HG03457 (cell line): ENCODE data around the gene ANKLE2.
"Not testable (repeated sequence)": the region's sequence is repeated elsewhere in the genome, so short reads cannot be mapped to it uniquely, and the experiment has no call there.

ENCODE experiments used
- ATAC-seq: cut with Tn5 transposase; IDR thresholded peaks from one replicate; pipeline ENCODE4 v1.9.1; 2021; ENCODE audit warnings: moderate number of reproducible peaks; ENCODE audit not compliant: unreplicated experiment

ANKLE2 gene

DNA sequence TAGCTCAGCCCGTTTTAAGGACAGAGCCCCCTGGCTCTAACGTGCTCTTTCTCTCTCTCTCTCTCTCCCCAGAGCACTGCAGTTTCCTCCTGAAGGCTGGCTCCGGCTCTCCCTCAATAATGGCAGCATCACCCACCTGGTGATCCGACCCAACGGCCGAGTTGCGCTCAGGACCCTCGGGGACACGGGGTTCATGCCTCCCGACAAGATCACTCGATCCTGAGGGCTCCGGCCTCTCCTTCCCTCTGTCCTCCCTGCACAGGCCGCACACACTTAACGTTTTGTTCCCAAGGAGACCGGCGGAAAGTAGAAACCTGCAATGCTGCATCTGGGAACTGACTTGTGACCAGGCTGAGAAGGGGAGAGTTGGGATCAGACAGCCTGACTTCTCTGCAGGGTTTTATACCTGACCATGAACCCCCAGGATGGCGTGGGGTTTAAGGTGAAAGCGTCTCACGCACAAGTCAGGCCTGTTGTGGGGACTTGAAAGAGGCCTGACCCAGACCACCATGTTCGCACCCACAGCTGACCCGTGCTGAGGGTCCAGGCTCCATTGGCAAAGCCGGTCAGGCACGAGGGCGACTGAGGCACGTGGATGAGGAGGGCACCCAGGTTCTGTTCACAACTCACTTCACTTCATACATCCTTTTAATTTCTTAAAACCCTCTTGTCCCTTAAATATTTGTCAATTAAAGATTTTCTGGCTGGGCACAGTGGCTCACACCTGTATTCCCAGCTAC is 40.9 kb downstream of the ANKLE2 start:
- ATAC-seq, result no peak

DNA sequence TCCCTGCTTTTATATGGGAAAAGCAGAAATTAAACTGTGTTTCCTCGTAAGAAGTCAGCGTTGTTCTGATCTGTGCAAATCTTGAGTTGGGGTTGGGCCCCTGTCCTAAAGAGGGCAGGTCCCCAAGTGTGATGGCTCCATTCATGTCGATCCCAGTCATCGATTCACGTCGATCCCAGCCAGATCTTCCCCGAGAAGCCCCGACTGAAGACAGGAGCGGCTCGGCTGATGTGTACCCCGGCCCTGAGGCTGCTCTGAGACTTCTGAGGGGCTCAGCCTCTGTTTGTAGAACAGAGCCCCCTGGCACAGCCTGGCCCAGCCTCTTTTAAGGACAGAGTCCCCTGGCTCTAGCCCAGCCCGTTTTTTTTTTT is 41.7 kb downstream of the ANKLE2 start:
- no peak for ATAC-seq

DNA sequence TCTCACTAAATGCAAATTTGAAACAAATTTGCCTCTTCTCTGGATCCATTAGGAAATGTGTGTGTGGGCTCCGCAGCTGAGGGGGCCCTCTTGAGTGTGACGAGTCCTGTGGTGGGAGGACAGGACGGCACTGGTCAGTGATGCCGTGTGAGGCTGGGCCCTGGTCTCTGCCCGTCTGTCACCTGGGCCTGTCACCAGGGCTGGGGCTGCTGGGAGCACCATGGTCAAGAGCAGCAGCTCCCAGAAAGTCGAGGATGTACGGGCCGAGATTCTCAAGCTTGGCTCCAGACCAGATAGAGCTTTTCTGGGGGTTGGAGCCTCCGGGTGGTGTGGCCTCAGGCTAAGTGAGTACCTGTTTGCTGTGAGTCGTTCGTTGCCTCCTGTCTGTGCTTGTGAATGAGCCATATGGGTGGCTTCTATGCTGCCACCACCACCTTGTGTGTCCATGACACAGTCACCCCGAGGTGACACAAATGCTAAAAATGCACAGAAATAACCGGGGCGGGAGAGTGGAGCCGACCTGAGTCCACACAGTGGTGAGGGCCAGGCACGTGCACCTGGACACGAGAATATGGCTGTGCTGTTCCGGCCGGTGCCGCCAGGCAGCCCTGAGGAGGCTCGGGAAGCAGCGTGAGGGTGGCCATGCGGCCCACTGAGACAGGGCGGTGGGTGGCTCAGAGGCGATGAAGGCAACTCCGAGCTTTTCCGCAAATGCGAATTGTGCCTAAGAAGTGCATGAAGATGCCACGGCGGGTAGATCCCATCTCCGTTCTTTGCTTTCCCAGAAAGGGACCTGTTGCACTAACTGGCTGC is 42.3 kb downstream of the ANKLE2 start:
- ATAC-seq, result no peak

DNA sequence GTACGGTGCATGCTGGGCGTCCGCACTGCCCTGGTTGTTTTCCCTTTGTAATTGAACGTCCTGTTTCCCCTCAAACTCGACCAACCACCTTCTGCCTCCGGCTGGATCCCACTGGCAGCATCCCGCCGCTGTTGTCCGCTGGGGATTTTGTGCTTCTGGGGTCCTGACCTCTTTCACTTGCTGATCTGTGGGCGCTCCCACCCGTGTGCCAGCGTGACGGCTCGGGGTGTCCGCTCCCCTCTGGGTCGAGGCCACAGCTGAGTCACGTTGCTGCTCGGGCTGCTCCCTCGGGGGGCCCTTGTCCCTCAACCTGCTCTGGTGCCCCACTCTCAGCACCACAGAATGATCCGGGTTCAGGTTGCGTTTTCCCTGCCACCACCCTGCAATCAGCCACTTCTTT is 43.0 kb downstream of the ANKLE2 start:
- ATAC-seq, result no peak

DNA sequence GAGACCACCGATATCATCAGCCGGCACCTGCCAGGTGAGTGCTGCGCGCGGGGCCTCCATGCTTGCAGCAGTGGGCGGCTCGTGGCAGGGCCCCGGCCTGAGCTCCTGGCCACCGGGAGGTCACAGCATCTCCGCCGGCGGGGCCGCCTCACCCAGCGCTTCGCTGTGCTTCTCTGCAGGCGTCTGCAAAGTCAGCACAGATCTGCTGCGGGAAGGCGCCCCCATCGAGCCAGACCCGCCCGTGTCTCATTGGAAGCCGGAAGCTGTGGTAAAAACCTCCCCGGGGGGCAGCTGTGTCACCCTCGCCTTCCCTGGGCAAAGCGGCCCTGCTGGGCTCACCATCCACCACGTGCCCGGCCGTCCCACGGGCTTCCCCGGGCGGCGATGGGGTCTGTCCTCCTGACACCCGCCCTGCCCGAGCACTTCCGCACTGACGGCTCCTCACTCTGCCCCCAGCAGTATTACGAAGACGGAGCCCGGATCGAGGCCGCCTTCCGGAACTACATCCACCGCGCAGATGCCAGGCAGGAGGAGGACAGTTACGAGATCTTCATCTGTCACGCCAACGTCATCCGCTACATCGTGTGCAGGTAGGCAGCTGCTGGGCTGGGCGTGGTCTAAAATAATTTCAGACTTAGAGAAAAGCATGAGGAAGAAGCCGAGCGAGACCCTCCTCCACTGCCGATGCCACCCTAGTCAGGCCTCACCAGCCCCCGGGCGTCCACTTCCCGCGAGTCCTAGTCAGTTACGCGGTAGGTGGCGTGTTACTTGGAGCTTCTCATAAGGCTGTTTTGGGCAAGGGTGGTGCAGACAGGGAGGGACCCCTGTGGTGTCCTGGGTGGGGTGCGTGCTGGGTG is 43.9 kb downstream of the ANKLE2 start:
- ATAC-seq, result no peak

DNA sequence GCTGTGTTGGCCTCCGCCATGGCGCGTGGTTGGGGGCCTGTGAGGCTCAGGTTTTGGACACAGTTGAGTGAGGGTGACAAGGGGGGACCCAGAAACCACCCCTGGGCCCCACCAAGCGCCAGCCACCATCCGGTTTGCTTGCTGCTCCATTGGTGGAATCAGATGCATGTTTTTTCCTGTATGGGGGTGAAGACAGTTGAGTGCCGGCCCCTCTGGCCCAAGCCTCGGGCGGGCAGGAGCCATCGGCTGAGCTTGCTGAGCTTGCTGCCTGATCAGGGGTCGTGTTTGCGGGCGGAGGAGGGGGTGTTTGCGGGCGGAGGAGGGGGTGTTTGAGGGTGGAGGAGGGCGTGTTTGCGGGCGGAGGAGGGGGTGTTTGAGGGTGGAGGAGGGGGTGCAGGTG is 44.6 kb downstream of the ANKLE2 start:
- ATAC-seq, result no peak

DNA sequence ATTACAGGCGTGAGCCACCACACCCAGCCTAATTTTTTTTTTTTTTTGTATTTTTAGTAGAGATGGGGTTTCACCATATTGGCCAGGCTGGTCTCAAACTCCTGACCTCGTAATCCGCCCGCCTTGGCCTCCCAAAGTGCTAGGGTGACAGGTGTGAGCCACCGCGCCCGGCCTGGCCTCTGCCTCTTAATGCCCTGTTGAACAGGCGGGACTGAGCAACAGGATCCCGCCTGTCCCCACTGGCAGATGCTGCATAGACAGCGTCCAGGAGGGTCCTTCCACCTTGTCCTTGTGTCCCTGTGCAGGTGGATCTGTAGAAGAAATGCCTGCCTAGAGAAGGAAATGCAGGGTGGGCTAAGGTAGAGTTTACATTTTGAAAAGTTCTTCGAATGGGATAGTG is 45.3 kb downstream of the ANKLE2 start:
- ATAC-seq, result no peak

DNA sequence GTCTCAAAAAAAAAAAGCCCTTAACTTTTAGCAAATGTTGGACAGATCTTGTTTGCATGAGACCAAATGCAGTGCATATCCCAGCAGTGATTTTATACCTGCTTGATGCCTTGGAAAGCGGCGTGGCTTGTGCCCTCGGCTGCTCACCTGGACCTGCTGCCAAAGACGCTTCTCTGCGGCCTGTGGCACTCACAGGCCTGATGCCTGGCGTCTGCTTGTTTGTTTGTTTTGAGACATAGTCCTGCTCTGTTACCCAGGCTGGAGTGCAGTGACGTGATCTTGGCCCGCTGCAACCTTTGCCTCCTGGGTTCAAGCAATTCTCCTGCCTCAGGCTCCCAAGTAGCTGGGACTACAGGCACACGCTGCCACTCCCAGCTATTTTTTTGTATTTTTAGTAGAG is 45.8 kb downstream of the ANKLE2 start:
- ATAC-seq, result no peak

DNA sequence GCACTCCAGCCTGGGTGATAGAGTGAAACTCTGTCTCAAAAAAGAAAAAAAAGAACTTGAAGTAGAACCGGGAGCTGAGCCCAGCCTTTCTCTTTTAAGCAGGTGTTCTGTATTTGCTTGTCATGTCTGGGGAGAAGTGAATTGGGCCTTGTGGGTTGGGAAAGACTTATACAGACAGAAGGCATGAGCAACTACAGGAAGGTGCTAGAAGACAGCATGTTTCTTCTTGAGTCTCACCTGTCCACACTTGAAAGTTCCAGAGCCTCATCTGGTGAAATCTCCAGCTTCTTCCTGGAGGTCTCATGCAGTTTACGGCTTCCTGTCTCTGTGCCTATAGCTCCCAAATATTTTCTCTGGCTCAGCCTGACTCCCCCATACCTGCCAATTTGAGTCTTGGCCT is 48.5 kb downstream of the ANKLE2 start:
- ATAC-seq, result no peak

DNA sequence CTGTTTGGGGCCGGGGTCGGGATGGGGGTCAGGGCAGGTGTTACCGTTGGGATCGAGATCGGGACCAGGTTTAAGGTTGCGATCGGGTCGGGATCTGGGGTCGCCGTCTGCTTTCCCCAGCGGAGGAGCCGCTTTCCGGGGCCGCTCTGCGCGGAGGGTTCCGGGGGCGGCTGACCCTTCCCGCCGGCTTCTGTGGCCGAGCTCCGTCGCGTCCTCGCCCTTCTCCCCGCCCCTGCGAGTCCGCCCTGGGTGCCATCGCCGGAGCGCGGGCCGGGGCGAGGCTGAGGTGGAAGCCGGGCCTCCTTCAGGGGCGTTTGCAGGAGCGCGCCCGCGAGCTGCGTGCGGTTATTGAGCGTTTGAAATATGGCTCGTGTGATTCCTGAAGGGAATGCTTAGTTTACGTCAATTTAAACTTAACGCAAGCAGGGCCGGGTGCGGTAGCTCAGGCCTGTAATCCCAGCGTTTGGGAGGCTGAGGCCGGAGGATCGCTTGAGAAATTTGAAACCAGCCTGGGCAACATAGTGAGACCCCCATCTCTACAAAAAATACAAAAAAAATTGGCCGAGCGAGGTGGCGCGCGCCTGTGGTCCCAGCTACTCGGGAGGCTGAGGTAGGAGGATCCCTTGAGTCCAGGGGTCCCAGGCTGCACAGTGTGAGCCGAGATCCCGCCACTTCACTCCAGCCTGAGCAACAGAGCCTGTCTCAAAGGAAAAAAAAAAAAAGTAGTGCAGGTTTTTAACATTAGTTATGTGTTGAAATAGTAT is 50.4 kb downstream of the ANKLE2 start:
- peak; percentile 5 for ATAC-seq

DNA sequence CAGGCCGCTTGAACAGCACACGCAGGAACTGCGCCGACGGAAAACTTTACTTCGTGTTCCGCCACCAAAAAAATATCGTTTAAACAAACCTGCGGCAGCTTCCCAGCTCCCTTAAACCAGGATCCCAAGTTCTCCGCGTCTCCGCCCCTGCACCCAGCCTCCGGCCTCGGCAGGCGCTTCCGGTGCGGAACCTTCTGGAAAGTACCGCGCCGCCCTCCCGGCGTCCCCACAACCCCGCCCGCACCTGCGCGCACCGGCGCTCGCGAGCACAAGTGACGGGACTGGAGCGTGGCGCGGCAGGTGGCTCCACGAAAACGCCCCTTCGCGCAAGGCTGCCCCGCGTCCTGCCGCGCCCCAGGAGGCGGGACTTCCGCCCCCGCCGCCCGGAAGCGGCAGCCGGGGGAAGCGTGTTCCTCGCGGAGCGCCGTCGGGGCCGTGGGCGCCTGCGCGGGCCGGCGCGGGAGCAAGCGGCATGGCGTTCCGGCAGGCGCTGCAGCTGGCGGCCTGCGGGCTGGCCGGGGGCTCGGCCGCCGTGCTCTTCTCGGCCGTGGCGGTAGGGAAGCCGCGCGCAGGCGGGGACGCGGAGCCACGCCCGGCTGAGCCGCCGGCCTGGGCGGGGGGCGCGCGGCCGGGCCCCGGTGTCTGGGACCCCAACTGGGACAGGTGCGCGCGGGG is 51.1 kb downstream of the ANKLE2 start, which contains the start of gene PGAM5:
Gene PGAM5, plus strand, starts transcription at position 438 of the 675 bp plus-strand sequence. Its CDS starts 35 bp downstream, at position 473.
- peak; percentile 71 for ATAC-seq

DNA sequence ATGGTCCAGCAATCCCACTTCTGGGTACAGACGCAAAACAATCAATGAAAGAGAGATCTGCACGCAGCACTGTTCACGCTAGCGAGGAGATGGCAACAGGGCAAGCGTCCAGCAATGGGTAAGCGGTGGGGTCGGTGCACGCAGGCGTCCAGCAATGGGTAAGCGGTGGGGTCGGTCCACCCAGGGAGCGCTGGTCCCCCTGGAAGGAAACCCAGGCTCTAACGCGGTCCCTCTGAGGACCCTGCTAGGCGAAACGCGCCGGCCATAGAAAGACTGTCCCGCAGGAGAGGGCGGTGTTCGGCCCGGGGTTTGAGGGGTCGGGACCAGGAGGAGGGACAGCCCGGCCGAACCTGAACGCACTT is 51.6 kb downstream of the ANKLE2 start:
- ATAC-seq, result peak; percentile 17

DNA sequence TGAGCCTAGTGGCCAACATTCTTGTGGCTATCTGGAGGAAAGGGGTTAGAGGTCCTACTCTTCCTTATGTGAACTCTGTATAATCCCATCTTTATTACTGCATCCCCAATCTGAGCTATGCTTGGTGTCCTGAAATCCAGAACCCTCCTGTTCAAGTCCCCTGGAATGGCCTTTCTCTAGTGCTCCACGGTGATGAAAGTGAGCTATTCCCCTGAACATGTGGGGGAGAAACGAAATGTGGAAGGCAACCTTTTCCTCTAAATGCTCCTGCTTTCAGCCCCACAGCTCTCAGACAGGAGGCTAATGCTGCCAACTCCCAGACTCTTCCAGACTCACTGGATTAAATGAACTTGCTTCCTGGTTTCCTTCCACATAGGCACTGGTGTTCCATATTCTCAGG is 53.5 kb downstream of the ANKLE2 start:
- no peak for ATAC-seq

DNA sequence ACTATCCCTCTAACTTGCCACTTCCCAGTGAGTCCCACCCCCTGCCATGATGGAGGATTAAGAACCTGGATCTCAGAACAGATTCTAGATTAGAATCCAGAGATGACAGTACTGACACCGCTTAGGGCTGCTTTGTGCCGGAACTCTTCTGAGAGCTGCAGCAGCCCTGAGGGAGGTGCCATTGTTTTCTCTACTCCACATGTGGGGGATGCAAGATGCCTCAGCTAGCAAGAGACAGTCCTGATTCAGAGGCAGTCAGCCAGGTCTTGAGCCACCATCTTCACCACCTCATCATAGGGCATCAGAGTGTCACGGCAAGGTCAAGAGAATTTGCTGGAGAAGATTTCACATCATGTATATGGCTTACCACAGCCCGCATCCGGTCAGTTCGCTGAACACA is 54.4 kb downstream of the ANKLE2 start:
- ATAC-seq, result no peak

DNA sequence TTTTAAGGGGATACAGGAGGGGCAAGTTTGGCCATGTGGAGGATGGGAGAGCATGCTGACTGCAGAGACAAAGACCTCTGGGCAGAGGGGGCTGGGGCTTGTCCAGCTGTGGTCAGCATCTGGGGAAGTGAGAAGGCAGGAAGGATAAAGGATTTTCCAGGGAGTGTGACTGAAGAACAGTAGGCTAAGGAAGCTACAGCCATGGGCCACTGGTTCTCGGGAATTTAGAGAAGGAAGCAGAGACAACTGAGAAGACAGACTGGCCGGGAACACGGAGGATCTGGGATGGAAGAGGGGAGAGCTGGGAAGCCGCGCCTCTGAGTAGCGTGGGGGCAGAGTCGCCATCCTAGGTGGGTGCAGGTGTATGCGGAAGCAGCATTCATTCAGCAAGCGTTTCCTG is 58.0 kb downstream of the ANKLE2 start:
- no peak for ATAC-seq

DNA sequence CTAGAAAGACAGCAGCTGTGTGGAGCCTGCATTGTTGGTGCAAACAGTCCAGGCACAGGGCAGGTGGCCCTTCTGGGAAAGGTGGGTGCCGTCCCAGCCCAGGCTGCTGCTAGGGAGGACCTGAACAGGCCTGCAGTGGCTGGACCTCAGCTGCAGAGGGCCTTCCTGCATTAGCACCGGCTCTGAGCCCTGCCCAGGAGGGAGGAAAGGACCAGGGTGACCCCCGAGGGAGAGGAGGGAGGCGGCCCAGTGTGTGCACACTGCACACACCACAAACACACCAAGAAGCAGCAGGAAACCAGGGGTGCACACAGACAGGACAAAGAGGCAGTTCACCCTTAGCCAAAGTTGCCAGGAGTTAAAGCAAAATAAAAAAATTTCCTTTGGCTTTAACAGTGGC is 59.0 kb downstream of the ANKLE2 start:
- no peak for ATAC-seq

DNA sequence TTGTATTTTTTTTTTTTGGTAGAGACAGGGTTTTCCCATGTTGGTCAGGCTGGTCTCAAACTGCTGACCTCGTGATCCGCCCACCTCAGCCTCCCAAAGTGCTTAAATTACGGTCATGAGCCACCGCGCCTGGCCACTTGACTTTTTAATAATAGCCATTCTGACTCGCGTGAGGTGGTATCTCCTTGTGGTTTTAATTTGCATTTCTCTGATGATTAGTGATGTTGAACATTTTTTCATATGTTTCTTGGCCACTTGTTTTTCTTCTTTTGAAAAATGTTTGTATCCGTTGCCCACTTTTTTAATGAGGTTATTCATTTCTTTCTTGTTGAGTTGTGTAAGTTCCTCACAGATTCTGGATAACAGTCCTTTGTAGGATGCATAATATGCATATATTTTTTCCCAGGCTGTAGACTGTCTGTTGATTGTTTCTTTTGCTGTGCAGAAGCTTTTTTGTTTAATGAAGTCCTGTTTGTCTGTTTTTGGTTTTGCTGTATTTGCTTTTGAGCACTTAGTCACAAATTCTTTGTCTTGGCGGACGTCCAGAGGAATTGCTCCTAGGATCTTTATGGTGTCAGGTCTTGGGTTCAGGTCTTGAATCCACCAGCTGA is 61.3 kb downstream of the ANKLE2 start:
- ATAC-seq, result no peak

DNA sequence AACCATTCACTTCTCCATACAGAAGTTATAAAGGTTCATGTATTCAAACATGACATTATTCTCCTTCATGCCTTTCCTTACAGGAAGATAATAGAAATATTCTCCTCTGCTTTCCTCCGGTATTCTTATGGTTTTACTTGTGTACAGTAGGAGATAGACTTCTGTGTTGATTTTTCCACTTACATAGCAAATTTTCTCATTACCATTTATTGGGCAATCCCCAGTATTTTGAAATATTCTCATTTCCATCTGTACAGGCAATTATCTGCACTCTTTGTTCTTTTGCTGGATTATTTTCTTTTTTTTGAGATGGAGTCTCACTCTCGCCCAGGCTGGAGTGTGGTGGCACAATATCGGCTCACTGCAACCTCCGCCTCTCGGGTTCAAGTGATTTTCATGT is 63.3 kb downstream of the ANKLE2 start:
- ATAC-seq, result no peak

DNA sequence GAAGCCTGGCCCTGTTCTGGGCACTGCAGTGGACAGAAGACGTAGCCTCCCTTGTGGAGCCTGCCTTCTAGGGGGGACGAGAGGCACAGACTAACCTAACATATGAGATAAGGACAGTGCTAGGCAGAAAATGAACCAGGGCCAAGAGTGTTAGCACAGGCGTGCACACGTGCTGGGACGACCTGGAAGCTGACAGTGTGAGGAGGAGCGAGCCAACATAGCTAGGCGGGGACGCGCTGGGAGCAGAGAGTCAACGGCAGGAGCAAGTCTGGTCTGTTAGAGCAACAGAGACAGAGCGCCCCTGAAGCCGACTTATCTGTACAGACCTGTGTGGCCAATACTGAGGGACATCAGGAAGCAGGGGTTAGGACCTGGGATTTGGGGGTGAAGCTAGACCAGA is 66.2 kb downstream of the ANKLE2 start:
- no peak for ATAC-seq

DNA sequence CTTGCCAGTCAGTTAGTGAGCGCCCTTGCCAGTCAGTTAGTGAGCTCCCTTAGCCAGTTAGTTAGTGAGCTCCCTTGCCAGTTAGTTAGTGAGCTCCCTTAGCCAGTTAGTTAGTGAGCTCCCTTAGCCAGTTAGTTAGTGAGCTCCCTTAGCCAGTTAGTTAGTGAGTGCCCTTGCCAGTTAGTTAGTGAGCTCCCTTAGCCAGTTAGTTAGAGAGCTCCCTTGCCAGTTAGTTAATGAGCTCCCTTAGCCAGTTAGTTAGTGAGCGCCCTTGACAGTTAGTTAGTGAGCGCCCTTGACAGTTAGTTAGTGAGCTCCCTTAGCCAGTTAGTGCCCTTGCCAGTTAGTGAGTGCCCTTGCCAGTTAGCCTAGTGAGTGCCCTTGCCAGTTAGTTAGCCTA is 66.7 kb downstream of the ANKLE2 start:
- ATAC-seq, result not testable (repeated sequence)
